GM21526 (cell line): ENCODE results near the gene FAM216B.
"Not testable (repeated sequence)": the region's sequence is repeated elsewhere in the genome, so short reads cannot be mapped to it uniquely, and the experiment has no call there.

Experiments used
- ATAC-seq: cut with Tn5 transposase; IDR thresholded peaks from one replicate; pipeline ENCODE4 v1.9.1; 2021; ENCODE audit warnings: moderate library complexity; ENCODE audit not compliant: unreplicated experiment, low FRiP score

The FAM216B gene

GRCh38 chr13:42777467-42777866 is 3.9 kb upstream of the FAM216B start:
- no peak for ATAC-seq

GRCh38 chr13:42780044-42780443 is 1.3 kb upstream of the FAM216B start:
- ATAC-seq = no peak

GRCh38 chr13:42786715-42787114 is 5.3 kb downstream of the FAM216B start:
- no peak for ATAC-seq

GRCh38 chr13:42788601-42789000 is 7.2 kb downstream of the FAM216B start:
- no peak for ATAC-seq

- no peak for ATAC-seq
Measured at GRCh38 chr13:42792154-42792553, 10.8 kb downstream of the FAM216B start.

GRCh38 chr13:42794577-42795275 is 13.3 kb downstream of the FAM216B start:
- no peak for ATAC-seq

GRCh38 chr13:42795666-42796065 is 14.3 kb downstream of the FAM216B start:
- no peak for ATAC-seq

GRCh38 chr13:42796747-42797356 is 15.5 kb downstream of the FAM216B start:
- ATAC-seq = no peak

GRCh38 chr13:42798118-42798517 is 16.7 kb downstream of the FAM216B start:
- ATAC-seq = no peak

GRCh38 chr13:42800109-42800643 is 18.8 kb downstream of the FAM216B start:
- no peak for ATAC-seq

GRCh38 chr13:42803563-42804204 is 22.3 kb downstream of the FAM216B start:
- ATAC-seq = no peak

- ATAC-seq = no peak
Measured at GRCh38 chr13:42804244-42804874, 23.0 kb downstream of the FAM216B start.

GRCh38 chr13:42807241-42807640 is 25.9 kb downstream of the FAM216B start:
- ATAC-seq = no peak

- ATAC-seq = no peak
Measured at GRCh38 chr13:42807866-42808265, 26.5 kb downstream of the FAM216B start.

GRCh38 chr13:42808341-42808940 is 27.1 kb downstream of the FAM216B start:
- ATAC-seq = no peak

- ATAC-seq = no peak
Measured at GRCh38 chr13:42812316-42812715, 30.9 kb downstream of the FAM216B start.

- ATAC-seq = no peak
Measured at GRCh38 chr13:42814868-42815267, 33.5 kb downstream of the FAM216B start.

- no peak for ATAC-seq
Measured at GRCh38 chr13:42815681-42816080, 34.3 kb downstream of the FAM216B start.

- no peak for ATAC-seq
Measured at GRCh38 chr13:42816538-42816937, 35.2 kb downstream of the FAM216B start.

- ATAC-seq = not testable (repeated sequence)
Measured at GRCh38 chr13:42819687-42820086, 38.3 kb downstream of the FAM216B start.

- no peak for ATAC-seq
Measured at GRCh38 chr13:42820451-42820850, 39.1 kb downstream of the FAM216B start.
